Gastrocnemius medialis (tissue), 4 donors: ENCODE data around the gene SLC9A4. TPM values are rescaled to one million over a fixed set of nuclear protein-coding genes. Genes with fewer than 3 reads are reported as not detected.

ENCODE experiments used
- ATAC-seq, 2 donors: fragments of 150-250 bp; one replicate each; pipeline ENCODE4 v1.9.1; 2016
- DNase-seq, 2 donors: peaks; one replicate each; pipeline ENCODE4 v3.0.0-alpha.2; 2019
- H3K27ac ChIP-seq, 4 donors: fragments of 200-600 bp; sonication (generic); 1 replicate in 1 of 4; 2 replicates in 3 of 4; pipeline ENCODE4 v1.5.1; 2016 to 2018; ENCODE audit warnings: mild to moderate bottlenecking in 2 of 4, moderate library complexity in 1 of 4
- H3K27me3 ChIP-seq, 3 donors: fragments of 200-600 bp; sonication (generic) in 2 of 3; 1 replicate in 1 of 3; 2 replicates in 2 of 3; pipeline versions ENCODE4 v1.5.1 to v1.6.0; 2016 to 2019; ENCODE audit warnings: mild to moderate bottlenecking in 1 of 3, moderate library complexity in 1 of 3
- H3K36me3 ChIP-seq, 2 donors: fragments of 200-600 bp; sonication (generic) in 1 of 2; one replicate each; pipeline ENCODE4 v1.5.1; 2017 to 2018
- H3K4me1 ChIP-seq, 2 donors: fragments of 200-600 bp; sonication (generic) in 1 of 2; one replicate each; pipeline ENCODE4 v1.5.1; 2016 to 2017; ENCODE audit warnings: mild to moderate bottlenecking in 2 of 2
- H3K4me3 ChIP-seq, 4 donors: fragments of 200-600 bp; sonication (generic) in 3 of 4; 1 replicate in 1 of 4; 2 replicates in 3 of 4; pipeline ENCODE4 v1.5.1; 2016 to 2019; ENCODE audit warnings: mild to moderate bottlenecking in 2 of 4
- H3K9me3 ChIP-seq, 3 donors: fragments of 200-600 bp; sonication (generic) in 2 of 3; 1 replicate in 1 of 3; 2 replicates in 2 of 3; pipeline ENCODE4 v1.5.1; 2016 to 2019
- CTCF ChIP-seq, 5 experiments: fragments of 450-650 bp in 3 of 5; fragments of 200-600 bp in 2 of 5; sonication (generic) in 2 of 5; IDR thresholded peaks in 4 of 5; conservative IDR thresholded peaks in 1 of 5; 1 replicate in 4 of 5; 2 replicates in 1 of 5; pipeline ENCODE4 v1.5.1; 2016 to 2019; ENCODE audit warnings: antibody characterized with exemption in 5 of 5, mild to moderate bottlenecking in 3 of 5, moderate library complexity in 3 of 5
- POLR2A ChIP-seq, 2 donors: fragments of 450-650 bp; IDR thresholded peaks; one replicate each; pipeline ENCODE4 v1.6.1; 2017; ENCODE audit warnings: antibody characterized with exemption in 2 of 2, mild to moderate bottlenecking in 2 of 2, moderate library complexity in 2 of 2
- in situ Hi-C, 4 donors: fragments of 200-750 bp; cut with MboI; loops; one replicate each; pipeline versions ENCODE4 v1.15.0 to v1.8.0; 2017; ENCODE audit warnings: low sequenced_read_pairs in 4 of 4
- intact Hi-C: fragments of 100-400 bp; cut with DNase I; formaldehyde crosslinking; loops from one replicate; pipeline ENCODE4 v1.15.1; 2023; ENCODE audit warnings: low total_unique reads
- total RNA-seq, 4 donors: library from RNA; depleted of rRNA; stranded (reverse); fragments of >200 nt; gene quantifications; one replicate each; pipeline versions ENCODE4 v1.1.0 to v1.2.3, GENCODE V29; 2016

Gene SLC9A4
- total RNA-seq, 4 donors from 2014 or later = not detected

GRCh38 chr2:102527086-102527485, 54.1 kb downstream of the SLC9A4 start:
- Histone ChIP-seq H3K9me3 (no peaks in the 10 kb centered on the region), H3K27ac (no peak overlapping the region), H3K4me1 (no peaks in the 10 kb centered on the region), H3K27me3 (no peaks in the 10 kb centered on the region), H3K36me3 (no peaks in the 10 kb centered on the region), H3K4me3 (no peak overlapping the region)
- intact Hi-C loops = no loop called here
- DNase-seq (no peak), ATAC-seq (no peak)
- in situ Hi-C loops = no loop called here
- no peak for TF ChIP-seq POLR2A (IDR thresholded peaks at IDR 0.05)

- Histone ChIP-seq H3K27me3 (no peaks in the 10 kb centered on the region), H3K4me1 (no peaks in the 10 kb centered on the region), H3K4me3 (no peak overlapping the region), H3K9me3 (no peaks in the 10 kb centered on the region), H3K27ac (no peak overlapping the region), H3K36me3 (no peaks in the 10 kb centered on the region)
- DNase-seq (no peak), ATAC-seq (no peak)
- intact Hi-C loops (no loop called here), in situ Hi-C loops (no loop called here)
- TF ChIP-seq POLR2A (IDR thresholded peaks at IDR 0.05) = no peak
- TF ChIP-seq CTCF (IDR thresholded peaks at IDR 0.05 in 4 of 5, conservative IDR thresholded peaks at IDR 0.05 in 1 of 5) = no peak
These were observed 65.5 kb downstream of the SLC9A4 start for GRCh38 chr2:102538491-102538890.

- DNase-seq (no peak), ATAC-seq (no peak)
- in situ Hi-C loops = no loop called here
- H3K27ac ChIP-seq = no peak overlapping the region
- no peaks in the 10 kb centered on the region for H3K4me1 ChIP-seq
- TF ChIP-seq CTCF (IDR thresholded peaks at IDR 0.05 in 4 of 5, conservative IDR thresholded peaks at IDR 0.05 in 1 of 5) = no peak
- no peak for TF ChIP-seq POLR2A (IDR thresholded peaks at IDR 0.05)
- H3K27me3 ChIP-seq = no peaks in the 10 kb centered on the region
- no peaks in the 10 kb centered on the region for H3K9me3 ChIP-seq
- no peaks in the 10 kb centered on the region for H3K36me3 ChIP-seq
- intact Hi-C loops = no loop called here
- no peak overlapping the region for H3K4me3 ChIP-seq
These were observed 67.9 kb downstream of the SLC9A4 start for GRCh38 chr2:102540882-102541281.

GRCh38 chr2:102544182-102544581, 71.2 kb downstream of the SLC9A4 start:
- intact Hi-C loops = no loop called here
- Histone ChIP-seq H3K36me3 (no peaks in the 10 kb centered on the region), H3K4me3 (no peak overlapping the region), H3K4me1 (no peaks in the 10 kb centered on the region), H3K27ac (no peak overlapping the region), H3K9me3 (peaks cover 0 to 6% (median 4%) of the 10 kb centered on the region in 3 donors), H3K27me3 (no peaks in the 10 kb centered on the region)
- in situ Hi-C loops = no loop called here
- DNase-seq (no peak), ATAC-seq (no peak)
- TF ChIP-seq POLR2A (IDR thresholded peaks at IDR 0.05) = no peak
- TF ChIP-seq CTCF (IDR thresholded peaks at IDR 0.05 in 4 of 5, conservative IDR thresholded peaks at IDR 0.05 in 1 of 5) = no peak

GRCh38 chr2:102547462-102547861, 74.4 kb downstream of the SLC9A4 start:
- peaks cover 0 to 10% (median 9%) of the 10 kb centered on the region in 3 donors for H3K9me3 ChIP-seq
- in situ Hi-C loops (no loop called here), intact Hi-C loops (no loop called here)
- TF ChIP-seq POLR2A (IDR thresholded peaks at IDR 0.05) (no peak), CTCF (IDR thresholded peaks at IDR 0.05 in 4 of 5, conservative IDR thresholded peaks at IDR 0.05 in 1 of 5) (no peak)
- no peak overlapping the region for H3K4me3 ChIP-seq
- no peak overlapping the region for H3K27ac ChIP-seq
- H3K36me3 ChIP-seq = no peaks in the 10 kb centered on the region
- no peaks in the 10 kb centered on the region for H3K27me3 ChIP-seq
- ATAC-seq (no peak), DNase-seq (no peak)
- no peaks in the 10 kb centered on the region for H3K4me1 ChIP-seq
